ENCODE results near the gene ZNF888. TPM values are rescaled to one million over a fixed set of nuclear protein-coding genes. Genes with fewer than 3 reads are reported as not detected.
"Not testable (repeated sequence)": the region's sequence is repeated elsewhere in the genome, so short reads cannot be mapped to it uniquely, and the experiment has no call there.

The ZNF888 gene
- total and polyA plus RNA-seq, 5 donors from 2014 or later: 1.7 to 5.0 (median 2.4) TPM

GRCh38 chr19:52917531-52917930, 5.7 kb downstream of the ZNF888 start:
- H3K27me3 ChIP-seq (ENCODE audit: control insufficient read depth, insufficient read depth, low read length): no peaks in the 10 kb centered on the region
- Mint-ChIP-seq H3K9me3 (peaks cover 0 to 12% (median 3%) of the 10 kb centered on the region in 7 donors), H3K4me3 (peak overlapping the region in 1 of 4 donors; percentile 69), H3K27ac (peak overlapping the region in 1 of 3 donors; percentile 13), H3K27me3 (peaks cover 3% of the 10 kb centered on the region), H3K4me1 (peaks cover 0 to 24% (median 6%) of the 10 kb centered on the region in 4 donors), H3K36me3 (peaks cover 44% of the 10 kb centered on the region)
- H3K4me3 ChIP-seq (ENCODE audit: low read depth, low read length): no peak overlapping the region
- H3K9me3 ChIP-seq (ENCODE audit: control insufficient read depth in 2 of 2, low read length in 2 of 2): peaks cover 0 to 8% of the 10 kb centered on the region in 2 experiments
- no peak for ATAC-seq (ENCODE audit: low read depth in 2 of 2)
- H3K27ac ChIP-seq (ENCODE audit: insufficient read depth, low read length, poor library complexity, severe bottlenecking): no peak overlapping the region
- no peak for DNase-seq
- H3K36me3 ChIP-seq (ENCODE audit: control insufficient read depth, insufficient read depth, low read length): peaks cover 45% of the 10 kb centered on the region
- H3K4me1 ChIP-seq (ENCODE audit: control insufficient read depth, insufficient read depth, low read length, poor library complexity, severe bottlenecking): peaks cover 5% of the 10 kb centered on the region

GRCh38 chr19:52910648-52911047, 12.6 kb downstream of the ZNF888 start:
- DNase-seq (no peak), ATAC-seq (ENCODE audit: low read depth in 2 of 2) (no peak)
- H3K9me3 ChIP-seq (ENCODE audit: control insufficient read depth in 2 of 2, low read length in 2 of 2): peaks cover 27 to 55% of the 10 kb centered on the region in 2 experiments
- no peak overlapping the region for H3K27ac ChIP-seq (ENCODE audit: insufficient read depth, low read length, poor library complexity, severe bottlenecking)
- H3K4me1 ChIP-seq (ENCODE audit: control insufficient read depth, insufficient read depth, low read length, poor library complexity, severe bottlenecking): no peaks in the 10 kb centered on the region
- Mint-ChIP-seq H3K27me3 (no peaks in the 10 kb centered on the region), H3K36me3 (peaks cover 67% of the 10 kb centered on the region), H3K4me1 (no peaks in the 10 kb centered on the region), H3K9me3 (peaks cover 4 to 40% (median 29%) of the 10 kb centered on the region in 7 donors), H3K27ac (no peak overlapping the region), H3K4me3 (no peak overlapping the region)
- peaks cover 40% of the 10 kb centered on the region for H3K36me3 ChIP-seq (ENCODE audit: control insufficient read depth, insufficient read depth, low read length)
- H3K4me3 ChIP-seq (ENCODE audit: low read depth, low read length): no peak overlapping the region
- H3K27me3 ChIP-seq (ENCODE audit: control insufficient read depth, insufficient read depth, low read length): no peaks in the 10 kb centered on the region

GRCh38 chr19:52904052-52904780, 19.0 kb downstream of the ZNF888 start:
- peaks cover 38 to 53% of the 10 kb centered on the region in 2 experiments for H3K9me3 ChIP-seq (ENCODE audit: control insufficient read depth in 2 of 2, low read length in 2 of 2)
- H3K27me3 ChIP-seq (ENCODE audit: control insufficient read depth, insufficient read depth, low read length); H3K4me1 ChIP-seq (ENCODE audit: control insufficient read depth, insufficient read depth, low read length, poor library complexity, severe bottlenecking); DNase-seq; ATAC-seq (ENCODE audit: low read depth in 2 of 2); H3K4me3 Mint-ChIP-seq; H3K4me3 ChIP-seq (ENCODE audit: low read depth, low read length); H3K27me3 Mint-ChIP-seq; H3K27ac Mint-ChIP-seq; H3K4me1 Mint-ChIP-seq; H3K27ac ChIP-seq (ENCODE audit: insufficient read depth, low read length, poor library complexity, severe bottlenecking): not testable (repeated sequence)
- Mint-ChIP-seq H3K36me3 (peaks cover 29% of the 10 kb centered on the region), H3K9me3 (peaks cover 4 to 36% (median 26%) of the 10 kb centered on the region in 7 donors)
- peaks cover 16% of the 10 kb centered on the region for H3K36me3 ChIP-seq (ENCODE audit: control insufficient read depth, insufficient read depth, low read length)

- H3K4me1 ChIP-seq (ENCODE audit: control insufficient read depth, insufficient read depth, low read length, poor library complexity, severe bottlenecking): peaks cover 12% of the 10 kb centered on the region
- H3K27me3 ChIP-seq (ENCODE audit: control insufficient read depth, insufficient read depth, low read length): no peaks in the 10 kb centered on the region
- peaks cover 20 to 31% of the 10 kb centered on the region in 2 experiments for H3K9me3 ChIP-seq (ENCODE audit: control insufficient read depth in 2 of 2, low read length in 2 of 2)
- no peak for DNase-seq
- H3K4me3 Mint-ChIP-seq: no peak overlapping the region
- H3K9me3 Mint-ChIP-seq: peaks cover under 1 to 25% (median 19%) of the 10 kb centered on the region in 7 donors
- H3K27ac ChIP-seq (ENCODE audit: insufficient read depth, low read length, poor library complexity, severe bottlenecking): no peak overlapping the region
- peaks cover 0 to 10% (median 5%) of the 10 kb centered on the region in 4 donors for H3K4me1 Mint-ChIP-seq
- no peaks in the 10 kb centered on the region for H3K27me3 Mint-ChIP-seq
- no peak overlapping the region for H3K4me3 ChIP-seq (ENCODE audit: low read depth, low read length)
- ATAC-seq (ENCODE audit: low read depth in 2 of 2): no peak
- peak overlapping the region in 1 of 3 donors; percentile 20 for H3K27ac Mint-ChIP-seq
- H3K36me3 Mint-ChIP-seq: peaks cover 12% of the 10 kb centered on the region
- no peaks in the 10 kb centered on the region for H3K36me3 ChIP-seq (ENCODE audit: control insufficient read depth, insufficient read depth, low read length)
Observed at GRCh38 chr19:52901842-52902241, 21.4 kb downstream of the ZNF888 start.

- H3K27me3 Mint-ChIP-seq; H3K4me3 ChIP-seq (ENCODE audit: low read depth, low read length); DNase-seq; ATAC-seq (ENCODE audit: low read depth in 2 of 2); H3K36me3 Mint-ChIP-seq; H3K27ac ChIP-seq (ENCODE audit: insufficient read depth, low read length, poor library complexity, severe bottlenecking); H3K9me3 ChIP-seq (ENCODE audit: control insufficient read depth in 2 of 2, low read length in 2 of 2); H3K27ac Mint-ChIP-seq; H3K36me3 ChIP-seq (ENCODE audit: control insufficient read depth, insufficient read depth, low read length); H3K27me3 ChIP-seq (ENCODE audit: control insufficient read depth, insufficient read depth, low read length): not testable (repeated sequence)
- Mint-ChIP-seq H3K4me1 (peaks cover 0 to 25% (median 10%) of the 10 kb centered on the region in 4 donors), H3K9me3 (peaks cover 0 to 14% (median 3%) of the 10 kb centered on the region in 7 donors), H3K4me3 (peak overlapping the region; percentile 42 to 61 (median 52))
- H3K4me1 ChIP-seq (ENCODE audit: control insufficient read depth, insufficient read depth, low read length, poor library complexity, severe bottlenecking): peaks cover 18% of the 10 kb centered on the region
Observed at GRCh38 chr19:52898596-52898995, 24.6 kb downstream of the ZNF888 start.

GRCh38 chr19:52898101-52898500, 25.1 kb downstream of the ZNF888 start:
- no peaks in the 10 kb centered on the region for H3K27me3 Mint-ChIP-seq
- Histone ChIP-seq H3K36me3 (ENCODE audit: control insufficient read depth, insufficient read depth, low read length) (no peaks in the 10 kb centered on the region), H3K27me3 (ENCODE audit: control insufficient read depth, insufficient read depth, low read length) (no peaks in the 10 kb centered on the region), H3K9me3 (ENCODE audit: control insufficient read depth in 2 of 2, low read length in 2 of 2) (peaks cover under 1 to 1% of the 10 kb centered on the region in 2 experiments), H3K4me1 (ENCODE audit: control insufficient read depth, insufficient read depth, low read length, poor library complexity, severe bottlenecking) (peaks cover 18% of the 10 kb centered on the region), H3K27ac (ENCODE audit: insufficient read depth, low read length, poor library complexity, severe bottlenecking) (peak overlapping the region; percentile 65), H3K4me3 (ENCODE audit: low read depth, low read length) (peak overlapping the region; percentile 39)
- DNase-seq: no peak
- no peak for ATAC-seq (ENCODE audit: low read depth in 2 of 2)
- H3K4me1 Mint-ChIP-seq: peaks cover 0 to 27% (median 10%) of the 10 kb centered on the region in 4 donors
- peaks cover 11% of the 10 kb centered on the region for H3K36me3 Mint-ChIP-seq
- H3K9me3 Mint-ChIP-seq: peaks cover 0 to 16% (median 2%) of the 10 kb centered on the region in 7 donors
- H3K4me3 Mint-ChIP-seq: peak overlapping the region; percentile 93 to 95 (median 94)
- no peak overlapping the region for H3K27ac Mint-ChIP-seq

GRCh38 chr19:52897138-52897935, 25.9 kb downstream of the ZNF888 start, which contains the start of gene ZNF320:
Gene ZNF320 (minus strand): TSS chr19:52897635. CDS start chr19:52890255, 7,380 bp downstream.
- H3K27ac Mint-ChIP-seq: peak within 1 kb of the TSS; percentile 84 to 95 (median 88)
- H3K4me3 ChIP-seq (ENCODE audit: low read depth, low read length): peak within 1 kb of the TSS; percentile 86

More at GRCh38 chr19:52897138-52897935, 25.9 kb downstream of the ZNF888 start, which contains the start of gene ZNF320:
- H3K4me3 Mint-ChIP-seq: peak within 1 kb of the TSS; percentile 93 to 95 (median 94)
- ATAC-seq (ENCODE audit: low read depth in 2 of 2): peak; percentile 100
- Histone ChIP-seq H3K27me3 (ENCODE audit: control insufficient read depth, insufficient read depth, low read length) (no peaks in the 10 kb centered on the region), H3K36me3 (ENCODE audit: control insufficient read depth, insufficient read depth, low read length) (no peaks in the 10 kb centered on the region), H3K27ac (ENCODE audit: insufficient read depth, low read length, poor library complexity, severe bottlenecking) (peak within 1 kb of the TSS; percentile 65), H3K9me3 (ENCODE audit: control insufficient read depth in 2 of 2, low read length in 2 of 2) (no peaks in the 10 kb centered on the region), H3K4me1 (ENCODE audit: control insufficient read depth, insufficient read depth, low read length, poor library complexity, severe bottlenecking) (peaks cover 18% of the 10 kb centered on the region)
- H3K27me3 Mint-ChIP-seq: no peaks in the 10 kb centered on the region
- H3K9me3 Mint-ChIP-seq: peaks cover 0 to 16% (median 2%) of the 10 kb centered on the region in 7 donors
- peak; percentile 81 to 89 (median 85) for DNase-seq
- peaks cover 18% of the 10 kb centered on the region for H3K36me3 Mint-ChIP-seq
- peaks cover 0 to 34% (median 10%) of the 10 kb centered on the region in 4 donors for H3K4me1 Mint-ChIP-seq
